Mesothelial cell of epicardium (in vitro differentiated cells): ENCODE results near the gene TSHZ1. TPM values are rescaled to one million over a fixed set of nuclear protein-coding genes. Genes with fewer than 3 reads are reported as not detected.
A peak's percentile ranks its signal among the peaks of the same experiment; 100 is the strongest.

ENCODE experiments used
- DNase-seq, 2 experiments: peaks; one replicate each; pipeline ENCODE4 v3.0.0; 2021; ENCODE audit warnings: low spot score in 2 of 2; ENCODE audit not compliant: unreplicated experiment in 2 of 2
- H3K27ac Mint-ChIP-seq: 2 replicates; pipeline ENCODE4 v1.8.0; 2021; ENCODE audit warnings: mixed read lengths
- H3K27me3 Mint-ChIP-seq: 2 replicates; pipeline ENCODE4 v1.8.0; 2021; ENCODE audit warnings: low read depth, mixed read lengths
- H3K36me3 Mint-ChIP-seq: 2 replicates; pipeline ENCODE4 v1.8.0; 2021; ENCODE audit warnings: mixed read lengths
- H3K4me1 Mint-ChIP-seq: 2 replicates; pipeline ENCODE4 v1.8.0; 2021; ENCODE audit warnings: mixed read lengths
- H3K4me3 Mint-ChIP-seq: 2 replicates; pipeline ENCODE4 v1.8.0; 2021; ENCODE audit warnings: mild to moderate bottlenecking, moderate library complexity, mixed read lengths
- H3K9me3 Mint-ChIP-seq: 2 replicates; pipeline ENCODE4 v1.8.0; 2021; ENCODE audit warnings: mixed read lengths
- CTCF ChIP-seq: fragments of 200-600 bp; sonication (generic); IDR thresholded peaks from one replicate; pipeline ENCODE4 v1.5.0; 2021; ENCODE audit warnings: antibody characterized with exemption; ENCODE audit not compliant: unreplicated experiment
- total RNA-seq: library from RNA; stranded (reverse); gene quantifications from 3 replicates; pipeline ENCODE4 v1.2.1, GENCODE V29; 2021

Gene TSHZ1
- total RNA-seq, 1 donor from 2014 or later = 48.6 TPM

- no peak for DNase-seq
- H3K9me3 Mint-ChIP-seq = no peaks in the 10 kb centered on the region
These were observed 44.5 kb downstream of the TSHZ1 start for GRCh38 chr18:75255094-75255493.

GRCh38 chr18:75256376-75256775 is 45.8 kb downstream of the TSHZ1 start:
- no peak overlapping the region for H3K4me3 Mint-ChIP-seq
- H3K36me3 Mint-ChIP-seq = peaks cover 7% of the 10 kb centered on the region
- no peaks in the 10 kb centered on the region for H3K27me3 Mint-ChIP-seq
- no peaks in the 10 kb centered on the region for H3K9me3 Mint-ChIP-seq
- DNase-seq = no peak
- H3K4me1 Mint-ChIP-seq = peaks cover 27% of the 10 kb centered on the region
- TF ChIP-seq CTCF = no peak
- H3K27ac Mint-ChIP-seq = no peak overlapping the region

More at GRCh38 chr18:75255094-75255493, 44.5 kb downstream of the TSHZ1 start:
- Mint-ChIP-seq H3K36me3 (no peaks in the 10 kb centered on the region), H3K27ac (peak overlapping the region; percentile 4), H3K27me3 (no peaks in the 10 kb centered on the region), H3K4me1 (peaks cover 34% of the 10 kb centered on the region), H3K4me3 (no peak overlapping the region)
- no peak for TF ChIP-seq CTCF

GRCh38 chr18:75257605-75258004 is 47.0 kb downstream of the TSHZ1 start:
- no peak overlapping the region for H3K4me3 Mint-ChIP-seq
- no peaks in the 10 kb centered on the region for H3K9me3 Mint-ChIP-seq
- peaks cover 9% of the 10 kb centered on the region for H3K36me3 Mint-ChIP-seq

GRCh38 chr18:75261430-75262223 is 51.0 kb downstream of the TSHZ1 start:
- no peak overlapping the region for H3K4me3 Mint-ChIP-seq
- peaks cover 9% of the 10 kb centered on the region for H3K36me3 Mint-ChIP-seq
- H3K9me3 Mint-ChIP-seq = no peaks in the 10 kb centered on the region
- DNase-seq = no peak
- no peak for TF ChIP-seq CTCF
- no peaks in the 10 kb centered on the region for H3K27me3 Mint-ChIP-seq
- no peak overlapping the region for H3K27ac Mint-ChIP-seq
- H3K4me1 Mint-ChIP-seq = peaks cover 38% of the 10 kb centered on the region

More at GRCh38 chr18:75257605-75258004, 47.0 kb downstream of the TSHZ1 start:
- DNase-seq = no peak
- Mint-ChIP-seq H3K4me1 (peaks cover 22% of the 10 kb centered on the region), H3K27me3 (no peaks in the 10 kb centered on the region), H3K27ac (no peak overlapping the region)
- no peak for TF ChIP-seq CTCF

- TF ChIP-seq CTCF = no peak
- no peaks in the 10 kb centered on the region for H3K27me3 Mint-ChIP-seq
- peaks cover 45% of the 10 kb centered on the region for H3K4me1 Mint-ChIP-seq
- no peak for DNase-seq
- H3K27ac Mint-ChIP-seq = no peak overlapping the region
- peaks cover 9% of the 10 kb centered on the region for H3K36me3 Mint-ChIP-seq
- H3K4me3 Mint-ChIP-seq = no peak overlapping the region
- no peaks in the 10 kb centered on the region for H3K9me3 Mint-ChIP-seq
These were observed 51.9 kb downstream of the TSHZ1 start for GRCh38 chr18:75262511-75262910.
